ENCODE results near the gene PPIG.

DNA sequence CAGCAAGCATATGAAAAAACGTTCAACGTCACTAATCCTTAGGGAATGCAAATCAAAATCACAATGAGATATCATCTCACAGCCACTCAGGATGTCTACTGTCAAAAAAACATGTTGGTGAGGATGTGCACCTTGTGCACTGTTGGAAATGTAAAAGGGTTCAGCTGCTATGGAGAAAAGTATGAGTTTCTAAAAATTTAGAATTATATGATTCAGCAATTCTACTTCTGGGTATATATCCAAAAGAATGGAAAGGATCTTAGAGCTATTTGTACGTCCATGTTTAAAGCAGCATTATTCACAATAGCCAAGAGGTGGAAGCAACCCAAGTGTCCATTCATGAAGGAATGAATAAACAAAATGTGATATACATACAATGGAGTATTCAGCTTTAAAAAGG, 60.0 kb downstream of the PPIG start:
- TF ChIP-seq, protein P1, sequence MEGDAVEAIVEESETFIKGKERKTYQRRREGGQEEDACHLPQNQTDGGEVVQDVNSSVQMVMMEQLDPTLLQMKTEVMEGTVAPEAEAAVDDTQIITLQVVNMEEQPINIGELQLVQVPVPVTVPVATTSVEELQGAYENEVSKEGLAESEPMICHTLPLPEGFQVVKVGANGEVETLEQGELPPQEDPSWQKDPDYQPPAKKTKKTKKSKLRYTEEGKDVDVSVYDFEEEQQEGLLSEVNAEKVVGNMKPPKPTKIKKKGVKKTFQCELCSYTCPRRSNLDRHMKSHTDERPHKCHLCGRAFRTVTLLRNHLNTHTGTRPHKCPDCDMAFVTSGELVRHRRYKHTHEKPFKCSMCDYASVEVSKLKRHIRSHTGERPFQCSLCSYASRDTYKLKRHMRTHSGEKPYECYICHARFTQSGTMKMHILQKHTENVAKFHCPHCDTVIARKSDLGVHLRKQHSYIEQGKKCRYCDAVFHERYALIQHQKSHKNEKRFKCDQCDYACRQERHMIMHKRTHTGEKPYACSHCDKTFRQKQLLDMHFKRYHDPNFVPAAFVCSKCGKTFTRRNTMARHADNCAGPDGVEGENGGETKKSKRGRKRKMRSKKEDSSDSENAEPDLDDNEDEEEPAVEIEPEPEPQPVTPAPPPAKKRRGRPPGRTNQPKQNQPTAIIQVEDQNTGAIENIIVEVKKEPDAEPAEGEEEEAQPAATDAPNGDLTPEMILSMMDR (IDR thresholded peaks at IDR 0.05) = no peak
- TF ChIP-seq POLR2A (IDR thresholded peaks at IDR 0.05) (no peak), POLR2AphosphoS5 (IDR thresholded peaks at IDR 0.05) (no peak)

Data from gastroesophageal sphincter (tissue), 3 donors.